ENCODE data around the gene AGAP1.

DNA sequence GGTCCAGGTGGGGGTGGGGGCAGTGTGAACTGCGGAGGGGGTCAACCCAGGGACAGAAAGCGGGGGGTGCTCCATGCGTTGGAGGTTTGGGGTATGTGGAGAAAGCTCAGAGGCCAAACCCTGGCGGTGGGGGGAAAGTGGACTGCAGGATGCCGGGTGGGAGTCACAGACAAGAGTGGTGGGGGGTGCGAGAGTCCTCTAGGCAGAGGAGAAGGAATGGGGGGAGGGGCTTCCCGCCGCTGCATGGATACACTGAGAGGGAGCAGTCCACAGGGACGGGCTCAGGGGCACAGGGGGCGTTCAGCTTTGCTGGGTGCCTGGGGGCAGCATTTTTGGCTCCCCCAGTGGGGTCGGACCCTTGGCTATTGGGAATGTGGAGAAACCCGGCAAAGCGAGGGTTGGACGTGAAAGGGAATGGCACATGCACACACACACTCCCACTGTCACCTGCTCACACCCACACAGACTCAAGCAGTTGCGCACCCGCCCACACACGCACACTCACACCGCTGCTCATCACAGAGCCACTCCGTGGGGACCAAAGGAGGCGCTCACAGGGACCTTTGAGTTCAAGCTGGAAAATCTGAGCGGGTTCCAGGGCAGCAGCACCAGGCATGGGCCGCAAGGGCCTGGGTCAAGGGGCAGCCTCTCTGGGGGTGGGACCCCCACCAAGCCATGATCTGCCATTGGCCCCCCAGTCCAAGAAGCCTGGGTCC is 666.7 kb downstream of the AGAP1 start:
- TF ChIP-seq CTCF (IDR thresholded peaks at IDR 0.05) (no peak), POLR2AphosphoS5 (IDR thresholded peaks at IDR 0.05) (no peak), POLR2A (IDR thresholded peaks at IDR 0.05) (no peak)
